Fibroblast of skin of scalp (primary cell): Measurements from ENCODE around the gene BMPR1A. TPM values are rescaled to one million over a fixed set of nuclear protein-coding genes. Genes with fewer than 3 reads are reported as not detected.

Source experiments
- DNase-seq: peaks from one replicate; pipeline ENCODE4 v3.0.0-alpha.2; 2013
- polyA plus RNA-seq, 2 experiments: library from polyadenylated mRNA; unstranded; fragments of 120-200 nt; gene quantifications; one replicate each; pipeline ENCODE4 v1.2.1, GENCODE V29; 2013; ENCODE audit not compliant: insufficient read length in 2 of 2

BMPR1A gene
- 33.1 TPM for polyA plus RNA-seq (2013, experiment 1 of 2; ENCODE audit: insufficient read length)
- 37.9 TPM for polyA plus RNA-seq (2013, experiment 2 of 2; ENCODE audit: insufficient read length)

DNA sequence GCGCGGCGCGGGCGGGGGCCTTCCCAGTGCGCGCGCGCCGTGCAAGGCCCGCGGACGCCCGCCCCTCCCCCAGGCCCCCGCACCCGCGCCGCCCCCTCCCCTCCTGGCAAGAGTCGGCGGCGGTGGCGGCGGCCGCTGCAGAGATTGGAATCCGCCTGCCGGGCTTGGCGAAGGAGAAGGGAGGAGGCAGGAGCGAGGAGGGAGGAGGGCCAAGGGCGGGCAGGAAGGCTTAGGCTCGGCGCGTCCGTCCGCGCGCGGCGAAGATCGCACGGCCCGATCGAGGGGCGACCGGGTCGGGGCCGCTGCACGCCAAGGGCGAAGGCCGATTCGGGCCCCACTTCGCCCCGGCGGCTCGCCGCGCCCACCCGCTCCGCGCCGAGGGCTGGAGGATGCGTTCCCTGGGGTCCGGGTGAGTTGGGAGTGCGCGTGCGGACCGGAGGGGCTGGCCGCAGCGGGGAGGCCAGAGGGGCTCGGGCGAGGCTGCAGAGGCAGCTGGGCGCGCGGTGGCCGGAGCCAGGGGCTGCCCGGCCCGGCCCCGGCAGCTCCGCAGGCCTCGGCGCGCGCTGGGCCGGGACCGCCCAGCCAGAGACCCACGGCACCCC is at the start of gene BMPR1A:
Gene BMPR1A, plus strand, starts transcription at position 109 of the 602 bp plus-strand sequence. CDS start 119,400 bp downstream, outside the sequence.
- DNase-seq: peak; percentile 95

DNA sequence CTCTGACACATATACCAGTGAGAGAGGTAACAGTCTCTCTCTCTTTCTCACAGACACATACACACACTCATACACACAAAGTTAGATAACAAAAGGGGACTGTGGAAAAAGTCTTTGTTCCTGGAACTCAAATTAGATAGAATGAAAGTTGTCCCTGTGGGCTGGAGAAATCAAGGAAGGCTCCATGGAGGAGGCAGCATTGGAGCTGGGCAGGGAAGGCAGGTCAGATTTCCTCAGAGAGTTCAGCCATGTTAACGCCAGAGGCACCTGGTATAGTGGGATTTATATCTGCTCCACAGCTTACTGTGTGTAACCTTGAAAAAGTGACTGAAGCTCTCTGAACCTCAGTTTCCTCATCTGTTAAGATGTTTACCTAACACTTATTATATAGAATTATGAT is 49.4 kb upstream of the BMPR1A start:
- no peak for DNase-seq

DNA sequence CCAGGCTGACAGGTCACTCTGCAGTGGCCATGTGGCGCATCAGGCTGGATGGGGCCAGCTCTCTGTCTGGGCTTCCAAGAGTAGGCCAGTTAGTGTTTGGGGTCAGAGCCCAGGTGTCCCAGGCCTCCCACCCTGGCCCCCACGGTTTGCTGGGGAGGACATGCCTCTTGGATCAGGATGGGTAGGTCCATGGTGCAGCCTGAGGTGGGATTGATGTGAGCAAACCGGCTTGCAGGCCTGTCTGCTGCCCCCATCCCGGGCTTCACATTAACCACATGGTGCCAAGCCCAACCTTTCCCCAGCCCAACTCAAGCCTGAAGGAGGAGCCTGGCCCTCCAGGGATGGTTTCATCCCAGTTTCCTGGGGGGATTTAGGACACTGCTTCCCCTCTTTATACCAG is 48.9 kb upstream of the BMPR1A start:
- DNase-seq: no peak

DNA sequence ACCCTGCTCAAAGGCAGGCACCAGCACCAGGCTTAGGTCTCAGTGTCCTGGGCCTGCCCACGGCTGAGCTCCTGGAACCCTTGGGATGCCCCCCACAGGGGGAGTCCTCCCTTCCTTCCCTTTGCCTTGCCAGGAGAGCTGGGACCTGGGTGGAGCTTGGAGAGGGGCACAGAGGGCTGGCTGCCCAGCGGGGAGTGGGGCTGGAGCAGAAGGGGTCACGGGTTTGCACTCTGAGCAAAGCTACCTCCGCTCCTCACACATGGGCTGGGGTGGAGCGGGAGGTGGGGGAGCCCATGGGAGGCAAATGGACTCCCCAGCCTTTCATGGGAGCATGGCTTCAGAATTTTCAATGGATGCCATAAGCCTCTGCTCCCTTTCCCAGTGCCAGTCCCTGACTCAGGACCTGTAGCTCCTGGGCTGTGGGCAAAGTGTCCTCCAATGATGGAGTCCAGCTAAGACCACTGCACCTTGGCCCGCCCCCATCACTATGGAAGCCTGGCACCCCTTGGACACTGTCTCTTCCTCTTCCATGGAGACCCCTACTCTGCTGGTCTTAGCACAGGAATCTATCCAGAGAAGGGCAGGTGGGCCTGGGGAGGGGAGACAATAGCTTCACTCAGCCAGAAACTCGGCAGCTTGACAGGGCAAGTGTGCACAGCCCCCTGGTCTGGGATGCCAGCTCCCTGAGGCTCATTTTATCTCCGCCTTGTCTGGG is 48.2 kb upstream of the BMPR1A start:
- DNase-seq: no peak

DNA sequence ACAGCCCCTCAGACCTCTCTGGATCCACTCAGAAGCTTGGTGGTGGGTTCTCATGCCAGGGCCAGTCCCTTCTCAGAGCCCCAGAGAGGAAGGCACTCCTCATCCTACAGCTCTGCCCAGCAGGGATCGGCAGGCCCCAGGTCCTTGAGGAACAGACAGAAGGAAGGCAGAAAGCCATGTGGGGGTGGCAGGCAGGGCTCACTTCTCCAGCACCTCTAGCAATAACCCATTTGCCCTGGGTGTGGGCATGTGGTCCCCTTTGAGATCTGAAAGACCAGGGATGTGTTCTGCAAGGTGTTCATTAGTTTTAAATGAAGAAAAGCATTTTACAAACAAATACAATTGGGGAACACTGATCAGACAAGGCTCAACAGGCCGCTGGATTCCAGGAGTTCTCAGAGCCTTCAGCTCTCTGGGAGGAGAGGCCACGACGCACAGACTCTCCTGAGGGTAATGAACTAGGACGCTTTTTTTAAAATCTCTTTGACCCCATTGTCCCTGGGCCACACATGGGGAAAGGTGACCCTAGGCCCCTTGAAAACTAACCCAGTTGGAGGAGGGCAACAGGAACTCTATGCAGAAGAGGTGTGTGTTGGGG is 47.5 kb upstream of the BMPR1A start:
- no peak for DNase-seq

DNA sequence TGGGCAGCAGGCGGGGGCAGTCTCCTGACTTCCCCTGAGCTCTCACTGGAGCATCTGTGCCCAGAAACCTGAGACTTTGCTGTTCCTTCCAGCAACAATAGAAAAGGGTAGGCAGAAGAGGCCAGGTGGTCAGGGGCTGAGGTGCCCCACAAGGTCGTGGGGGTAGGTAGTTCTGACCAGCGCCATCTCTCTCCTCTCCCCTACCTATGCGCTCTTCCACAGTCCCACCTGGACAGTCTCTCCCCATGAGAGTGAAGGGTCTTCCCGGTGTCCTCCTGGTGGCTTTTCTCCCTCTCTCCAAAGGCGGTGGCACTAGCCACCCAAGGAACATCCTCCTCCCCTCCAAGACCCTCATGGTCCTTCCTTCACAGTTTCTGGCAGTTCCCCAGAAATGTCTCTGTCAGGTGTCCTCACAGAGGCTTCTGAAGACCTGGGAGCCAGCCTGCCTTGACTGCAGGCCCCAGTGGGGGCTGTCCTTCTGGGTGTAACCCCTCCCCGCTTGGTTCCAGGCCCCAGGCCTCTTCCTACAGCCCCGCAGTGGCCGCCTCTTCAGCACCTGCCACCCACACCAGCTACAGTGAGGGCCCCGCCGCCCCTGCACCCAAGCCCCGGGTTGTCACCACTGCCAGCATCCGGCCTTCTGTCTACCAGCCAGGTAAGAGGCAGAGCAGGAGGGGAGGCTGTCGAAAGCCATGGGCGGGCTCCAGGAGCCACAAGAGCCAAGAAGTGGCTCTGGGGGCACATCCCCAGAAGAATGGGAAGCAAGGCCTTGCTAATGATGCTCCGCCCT is 46.8 kb upstream of the BMPR1A start:
- DNase-seq: no peak

DNA sequence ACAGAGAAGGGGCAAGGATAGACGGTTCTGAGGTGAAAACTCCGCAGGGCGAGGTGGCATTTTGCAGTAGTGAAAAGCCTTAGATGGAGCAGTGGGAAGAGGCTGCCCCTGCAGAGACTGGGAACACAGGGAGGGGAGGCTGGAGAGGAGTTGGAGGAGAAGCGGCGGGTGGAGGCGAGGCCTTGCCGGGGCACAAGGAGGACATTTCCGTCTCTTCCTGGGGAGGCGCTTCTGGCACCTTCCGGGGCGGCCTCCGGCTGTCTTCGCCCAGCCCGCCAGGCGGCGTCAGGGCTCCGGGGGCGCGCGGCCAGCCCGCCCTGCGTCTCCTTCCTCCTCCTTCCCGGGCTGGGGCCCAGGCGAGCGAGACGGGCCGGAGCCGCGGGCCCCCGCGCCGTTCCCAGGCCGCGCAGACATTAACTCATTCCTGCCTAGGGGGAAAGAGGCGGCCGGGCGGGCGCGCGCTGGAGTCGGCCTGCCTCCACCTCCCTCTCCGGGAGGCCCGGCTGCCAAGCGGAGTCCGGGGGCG is 45.4 kb upstream of the BMPR1A start:
- peak; percentile 93 for DNase-seq

DNA sequence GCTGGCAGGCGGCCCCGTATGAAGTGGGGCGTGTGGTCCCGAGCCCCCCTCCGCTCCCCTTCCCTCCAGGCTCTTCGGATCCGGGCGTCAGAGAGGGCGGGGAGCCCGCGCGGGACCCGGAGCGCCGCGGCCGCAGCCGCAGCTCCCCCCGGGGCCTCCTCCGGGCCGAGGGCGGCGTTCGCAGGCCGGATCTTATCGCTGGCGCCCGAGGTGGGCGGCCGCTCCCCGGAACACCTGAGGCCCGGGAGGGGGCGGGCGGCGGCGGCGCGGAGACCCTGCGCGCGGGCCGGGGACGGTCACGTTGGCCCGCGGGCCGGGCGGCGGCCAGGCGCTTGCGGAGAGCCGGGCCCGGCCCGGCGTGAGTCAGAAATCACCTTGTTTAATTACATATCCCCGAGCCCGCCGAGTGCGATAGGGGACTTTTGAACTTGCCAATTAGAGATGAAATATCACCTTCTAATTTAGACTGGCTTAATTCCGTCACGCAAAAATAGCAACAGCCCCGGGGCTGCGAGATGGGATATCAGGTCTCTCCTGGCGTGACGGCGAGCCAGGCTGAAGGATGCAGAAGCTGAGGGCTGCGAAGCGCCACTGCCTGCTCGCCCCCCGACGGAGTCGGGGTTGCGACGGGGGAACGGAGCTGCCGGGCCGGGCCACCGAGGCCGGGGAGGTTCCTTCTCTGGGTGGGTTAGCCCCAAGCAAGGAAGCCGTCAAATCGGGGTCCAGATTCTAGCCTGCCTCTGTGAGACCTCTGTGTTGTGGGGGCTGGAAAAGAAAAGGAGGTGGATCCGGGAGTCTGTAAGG is 44.7 kb upstream of the BMPR1A start:
- peak; percentile 44 for DNase-seq

DNA sequence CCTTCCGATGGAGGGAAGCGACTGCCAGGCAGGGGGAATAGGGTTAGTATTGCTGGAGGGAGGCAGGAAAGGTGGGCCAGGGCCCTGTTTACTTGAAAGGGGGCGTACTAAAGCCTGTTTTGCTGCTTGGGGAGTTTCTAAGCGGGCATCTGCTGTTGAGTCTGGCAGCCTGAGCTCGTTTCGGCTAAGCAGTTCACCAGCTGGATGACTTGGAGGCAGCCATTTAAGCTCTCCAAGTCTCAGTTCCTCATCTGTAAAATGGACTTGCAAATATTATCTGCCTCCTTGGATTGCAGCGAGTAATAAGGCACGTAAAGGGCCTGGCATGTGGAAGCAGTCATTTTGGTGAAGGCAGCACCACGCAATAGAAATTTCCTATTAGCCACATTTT is 44.1 kb upstream of the BMPR1A start:
- DNase-seq: no peak

DNA sequence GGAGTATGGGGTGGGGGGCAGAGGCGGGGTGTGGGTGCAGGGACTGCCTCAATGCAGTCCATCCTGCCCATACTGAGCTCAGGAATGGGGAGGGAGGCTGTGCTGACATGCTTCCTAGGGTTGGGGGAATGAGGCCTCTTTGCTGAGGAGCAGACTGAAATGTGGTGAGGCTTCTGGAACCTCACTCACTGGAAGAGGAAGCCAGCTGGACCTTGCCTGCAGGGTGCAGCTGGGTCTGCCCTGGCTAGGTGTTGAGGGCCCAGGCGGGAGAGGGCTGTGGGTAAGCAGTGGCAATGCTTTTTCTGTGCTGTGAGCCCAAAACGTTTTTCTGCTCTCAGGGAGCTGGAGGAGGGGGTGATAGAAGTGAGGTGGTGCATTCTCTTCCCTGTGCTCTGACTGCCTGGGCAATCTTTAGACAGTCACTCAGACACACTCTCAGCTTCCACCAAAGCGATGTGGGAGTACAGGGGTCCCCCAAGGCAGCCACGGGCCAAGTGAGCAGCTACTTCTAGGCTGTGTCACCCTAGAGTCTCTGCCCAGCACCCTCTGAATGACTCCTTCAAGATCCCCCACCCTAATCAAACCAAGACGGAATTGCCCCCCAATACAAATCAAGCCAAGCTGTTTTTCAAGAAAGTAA is 41.1 kb upstream of the BMPR1A start:
- DNase-seq: no peak

DNA sequence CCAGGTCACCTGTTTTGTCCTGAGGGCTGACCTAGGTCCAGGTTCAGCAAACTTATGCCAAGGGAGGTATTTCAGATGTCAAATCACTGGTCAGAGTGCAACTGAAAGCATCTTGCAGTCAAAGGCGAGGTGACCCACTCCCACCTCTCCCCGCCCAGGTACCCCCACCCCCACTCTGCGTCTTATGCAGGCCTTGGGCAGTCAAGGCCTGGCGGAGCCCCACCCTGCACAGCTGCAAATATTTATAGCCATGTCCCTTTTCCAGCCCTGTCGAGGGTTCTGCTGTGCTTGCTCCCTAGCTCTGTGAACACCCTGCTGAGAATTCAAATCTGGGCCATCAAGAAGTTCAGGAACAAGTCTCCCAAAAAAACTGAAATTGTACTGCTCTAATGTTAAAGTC is 40.6 kb upstream of the BMPR1A start:
- DNase-seq: no peak

DNA sequence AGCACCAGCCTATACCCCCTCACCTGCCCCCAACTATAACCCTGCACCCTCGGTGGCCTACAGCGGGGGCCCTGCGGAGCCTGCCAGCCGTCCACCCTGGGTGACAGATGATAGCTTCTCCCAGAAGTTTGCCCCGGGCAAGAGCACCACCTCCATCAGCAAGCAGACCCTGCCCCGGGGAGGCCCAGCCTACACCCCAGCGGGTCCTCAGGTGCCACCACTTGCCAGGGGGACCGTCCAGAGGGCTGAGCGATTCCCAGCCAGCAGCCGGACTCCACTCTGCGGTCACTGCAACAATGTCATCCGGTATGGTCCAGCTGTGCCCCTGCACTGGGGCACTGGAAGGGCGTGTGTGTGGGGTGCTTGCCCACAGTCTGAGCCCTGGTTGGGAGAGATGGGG is 40.0 kb upstream of the BMPR1A start:
- no peak for DNase-seq

DNA sequence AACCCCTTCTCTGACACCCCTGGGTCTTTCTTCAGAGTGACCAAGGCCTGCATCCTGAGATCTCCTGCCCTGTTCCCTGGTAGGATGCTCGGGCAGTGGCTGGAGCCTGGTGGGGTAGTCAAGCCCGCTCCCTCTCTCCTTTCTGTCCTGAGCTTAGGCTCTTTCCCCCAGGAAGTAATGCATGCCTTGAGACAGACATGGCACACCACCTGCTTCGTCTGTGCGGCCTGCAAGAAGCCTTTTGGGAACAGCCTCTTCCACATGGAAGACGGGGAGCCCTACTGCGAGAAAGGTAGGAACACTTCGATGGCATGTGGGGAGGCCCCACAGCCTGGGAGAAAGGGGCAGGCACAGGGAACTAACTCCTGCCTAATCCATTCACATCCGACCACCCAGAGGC is 37.9 kb upstream of the BMPR1A start:
- no peak for DNase-seq

DNA sequence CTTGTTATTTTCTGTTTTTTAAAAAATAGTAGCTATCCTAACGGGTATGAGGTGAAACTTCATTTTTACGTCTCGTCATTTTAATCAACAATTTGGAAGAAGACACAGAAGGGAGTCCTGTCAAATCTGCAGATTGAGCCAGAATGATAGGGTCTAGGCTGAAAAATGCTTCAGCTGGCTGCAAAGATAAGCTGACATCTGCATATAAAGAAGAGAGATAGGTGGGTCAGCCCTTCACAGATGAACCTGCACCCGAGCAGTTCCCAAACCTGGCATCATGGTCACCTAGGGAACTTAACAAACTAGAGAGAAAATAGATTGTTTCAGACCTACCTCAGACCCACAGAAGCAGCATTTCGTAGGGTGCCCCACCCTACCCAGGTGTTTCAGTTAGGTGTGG is 35.2 kb upstream of the BMPR1A start:
- no peak for DNase-seq

DNA sequence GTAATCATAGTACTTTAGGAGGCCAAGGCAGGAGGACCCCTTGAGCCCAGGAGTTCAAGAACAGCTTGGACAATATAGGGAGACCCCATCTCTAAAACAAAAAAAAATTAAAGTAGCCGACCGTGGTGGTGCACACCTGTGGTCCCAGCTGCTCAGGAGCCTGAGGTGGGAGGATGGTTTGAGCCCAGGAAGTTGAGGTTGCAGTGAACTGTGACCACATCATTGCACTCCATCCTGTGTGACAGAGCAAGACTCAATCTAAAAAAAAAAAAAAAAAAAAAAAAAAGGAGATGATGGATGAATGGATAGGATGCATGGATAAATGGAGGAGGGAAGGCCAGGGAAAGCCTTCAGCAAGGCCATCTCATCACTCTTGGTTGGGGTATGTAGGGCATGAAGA is 33.4 kb upstream of the BMPR1A start:
- no peak for DNase-seq

DNA sequence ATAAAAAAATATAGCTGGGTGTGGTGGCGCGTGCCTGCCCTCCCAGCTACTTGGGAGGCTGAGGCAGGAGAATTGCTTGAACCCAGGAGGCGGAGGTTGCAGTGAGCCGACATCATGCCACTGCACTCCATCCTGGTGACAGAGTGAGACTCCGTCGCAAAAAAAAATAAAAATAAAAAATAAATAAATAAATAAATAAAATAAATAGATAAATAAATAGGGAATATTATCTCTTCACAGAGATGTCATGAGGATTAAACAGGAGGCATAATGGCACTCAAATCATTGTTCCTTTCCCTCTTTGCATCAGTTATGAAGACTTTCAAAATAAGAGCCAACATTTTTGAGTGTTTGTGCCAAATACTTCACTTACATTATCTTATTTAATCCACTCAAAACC is 32.0 kb upstream of the BMPR1A start:
- DNase-seq: no peak

DNA sequence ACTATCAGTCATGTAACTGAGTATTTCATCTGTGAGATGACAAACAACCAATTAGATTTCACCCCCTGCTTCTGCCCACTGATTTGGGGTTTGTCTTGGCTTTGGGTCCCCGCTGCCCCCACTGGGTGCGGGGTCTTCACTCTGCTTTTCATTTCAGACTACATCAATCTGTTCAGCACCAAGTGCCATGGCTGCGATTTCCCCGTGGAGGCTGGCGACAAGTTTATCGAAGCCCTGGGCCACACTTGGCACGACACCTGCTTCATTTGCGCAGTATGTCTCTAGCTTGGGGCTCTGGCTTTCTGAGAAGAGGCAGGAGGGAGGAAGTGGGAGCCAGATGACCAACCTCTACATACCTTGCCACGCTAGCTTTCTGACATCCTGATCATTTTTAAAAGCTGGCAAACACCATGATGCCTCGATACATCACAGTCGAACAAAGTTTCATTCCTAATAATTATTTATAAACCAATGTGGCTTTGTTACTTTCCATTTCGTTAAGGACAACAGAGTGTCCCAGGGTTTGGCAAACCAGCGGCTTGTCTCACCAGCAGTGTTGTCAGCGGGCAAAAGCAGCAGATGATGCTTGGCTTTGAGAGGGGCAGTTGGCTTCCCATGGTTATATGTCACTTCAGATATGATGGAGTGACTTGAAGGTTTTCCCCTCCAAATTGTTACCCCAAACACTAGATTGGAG is 30.3 kb upstream of the BMPR1A start:
- DNase-seq: no peak

DNA sequence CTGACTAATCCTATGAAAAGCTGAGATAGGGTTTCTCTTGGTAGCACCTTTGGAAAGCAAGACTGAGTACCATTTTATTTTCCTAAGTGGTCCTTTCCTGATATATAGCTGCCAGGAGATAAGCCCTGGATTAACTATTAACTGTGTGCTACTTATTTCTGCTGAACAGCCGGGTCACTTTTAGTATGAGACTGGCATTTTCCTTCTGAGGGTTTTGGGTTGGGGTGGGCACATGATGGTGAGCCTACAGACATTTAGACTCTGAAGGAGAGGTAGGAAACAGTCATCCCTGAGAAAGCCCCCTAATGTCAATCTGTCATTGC is 29.8 kb upstream of the BMPR1A start:
- no peak for DNase-seq

DNA sequence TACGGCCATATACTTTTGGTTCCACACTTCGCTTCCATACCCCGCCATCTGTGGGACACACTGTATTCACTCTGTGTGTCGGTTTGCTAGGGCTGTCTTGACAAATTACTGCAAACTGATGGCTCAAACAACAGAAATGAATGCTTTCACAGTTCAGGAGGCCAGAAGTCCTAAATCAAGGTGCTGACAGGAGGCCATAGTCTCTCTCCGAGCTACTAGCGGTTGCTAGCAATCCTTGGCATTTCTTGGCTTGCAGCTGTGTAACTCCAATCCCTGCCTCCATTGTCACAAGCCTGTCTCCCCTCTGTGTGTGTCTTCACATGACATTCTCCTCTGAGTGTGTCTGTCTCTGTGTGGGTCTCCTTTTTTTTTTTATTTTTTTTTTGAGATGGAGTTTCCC is 28.9 kb upstream of the BMPR1A start:
- DNase-seq: no peak

DNA sequence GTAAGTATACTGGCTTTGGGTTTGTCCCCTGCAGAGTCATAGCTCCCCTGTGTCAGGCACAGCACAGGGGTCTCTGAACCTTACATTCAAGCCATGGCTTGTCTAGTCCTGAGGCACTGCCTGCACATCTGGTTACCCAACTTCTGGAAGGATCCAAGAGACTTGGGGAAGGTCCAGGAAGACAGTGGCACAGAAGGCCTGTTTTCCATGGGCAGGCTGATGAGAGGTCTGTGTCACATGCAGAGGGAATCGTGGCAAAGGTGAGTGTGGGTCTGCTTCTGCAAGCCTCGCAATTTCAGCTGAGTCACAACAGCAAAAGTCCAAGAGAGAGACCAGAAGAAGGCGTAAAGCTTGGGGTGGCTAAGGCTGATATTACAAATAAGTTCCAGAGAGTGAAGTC is 28.4 kb upstream of the BMPR1A start:
- DNase-seq: no peak

DNA sequence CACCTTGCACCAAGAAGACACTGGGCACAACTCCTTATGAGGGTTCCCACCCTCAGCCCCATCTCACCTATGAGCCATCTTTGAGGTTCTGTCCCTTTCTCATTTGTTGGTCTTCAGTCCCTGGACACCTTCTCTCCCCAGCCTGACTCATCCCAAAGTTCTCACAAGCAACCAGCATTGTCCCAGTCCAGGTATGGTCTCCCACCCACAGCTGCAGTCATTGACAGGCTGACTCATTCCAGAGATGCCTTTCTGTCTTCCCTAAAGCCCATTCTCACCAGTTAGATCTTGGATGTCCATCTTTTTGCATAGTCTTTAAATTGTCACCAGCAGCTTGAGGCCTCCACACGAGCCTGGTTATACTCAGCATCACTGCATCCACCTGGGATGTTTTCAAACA is 26.7 kb upstream of the BMPR1A start:
- DNase-seq: no peak
